ENCODE data around the gene DHX58. TPM values are rescaled to one million over a fixed set of nuclear protein-coding genes. Genes with fewer than 3 reads are reported as not detected.

Gene DHX58
- 10.2 and 11.9 TPM in 2 replicates for total RNA-seq

GRCh38 chr17:42112552-42113176 lies at the start of gene DHX58:
Gene DHX58, minus strand, starts transcription at chr17:42112714. Its CDS starts 822 bp downstream, at chr17:42111892.

GRCh38 chr17:42122371-42123303 lies 10.1 kb upstream of the DHX58 start, which contains the start of gene HSPB9:
Gene HSPB9, plus strand, starts transcription at chr17:42122804. Its CDS starts 47 bp downstream, at chr17:42122851.

GRCh38 chr17:42120770-42121769 lies 8.6 kb upstream of the DHX58 start, which contains the start of gene KAT2A:
Gene KAT2A, minus strand, starts transcription at chr17:42121367. Its CDS starts 63 bp downstream, at chr17:42121304.

GRCh38 chr17:42097691-42098631 lies 14.6 kb downstream of the DHX58 start, which contains the start of gene ZNF385C:
Gene ZNF385C, minus strand, starts transcription at chr17:42098473. Its CDS starts 35,417 bp downstream, at chr17:42063056.

Other genes with a start within 250 kb of the DHX58 start
- gene KLHL11, start 247.3 kb downstream of the DHX58 start, total RNA-seq, result 16.5 and 18.0 TPM in 2 replicates
- gene ACLY, start 193.8 kb downstream of the DHX58 start, total RNA-seq, result 185 and 187 TPM in 2 replicates
- 0.06 and 0.20 TPM in 2 replicates for gene ODAD4, start 182.1 kb downstream of the DHX58 start, total RNA-seq
- gene CNP, start 145.9 kb downstream of the DHX58 start, total RNA-seq, result 63.9 and 70.5 TPM in 2 replicates
- 57.4 and 58.8 TPM in 2 replicates for gene DNAJC7, start 95.3 kb downstream of the DHX58 start, total RNA-seq
- gene NKIRAS2, start 92.6 kb downstream of the DHX58 start, total RNA-seq, result 38.6 and 40.2 TPM in 2 replicates
- 0.19 TPM in 1 of 2 replicates, not detected in the other for gene C17orf113, start 62.1 kb downstream of the DHX58 start, total RNA-seq
- not detected in 2 replicates for gene ZNF385C, start 14.2 kb downstream of the DHX58 start, total RNA-seq
- gene KAT2A, start 8.7 kb upstream of the DHX58 start, total RNA-seq, result 13.4 and 14.2 TPM in 2 replicates
- not detected in 2 replicates for gene HSPB9, start 10.1 kb upstream of the DHX58 start, total RNA-seq
- gene RAB5C, start 42.3 kb upstream of the DHX58 start, total RNA-seq, result 76.3 and 89.0 TPM in 2 replicates
- not detected in 2 replicates for gene KCNH4, start 68.4 kb upstream of the DHX58 start, total RNA-seq
- gene HCRT, start 72.7 kb upstream of the DHX58 start, total RNA-seq, result not detected in 2 replicates
- gene GHDC, start 81.8 kb upstream of the DHX58 start, total RNA-seq, result 23.5 and 24.0 TPM in 2 replicates
- 25.6 and 26.3 TPM in 2 replicates for gene STAT5B, start 163.7 kb upstream of the DHX58 start, total RNA-seq
- 44.9 and 58.9 TPM in 2 replicates for gene STAT5A, start 175.8 kb upstream of the DHX58 start, total RNA-seq